Thymus (tissue), 11 donors: ENCODE results near the gene HAUS6. TPM values are rescaled to one million over a fixed set of nuclear protein-coding genes. Genes with fewer than 3 reads are reported as not detected.
"Not testable (repeated sequence)": the region's sequence is repeated elsewhere in the genome, so short reads cannot be mapped to it uniquely, and the experiment has no call there.

ENCODE experiments used
- DNase-seq, 9 donors: peaks; one replicate each; pipeline ENCODE4 v3.0.0-alpha.2; 2013; ENCODE audit warnings: low spot score in 9 of 9, low read depth in 6 of 9, missing footprints in 1 of 9
- H3K27ac ChIP-seq, 2 donors: one replicate each; pipeline ENCODE4 v1.5.1; 2013; ENCODE audit warnings: control low read depth in 1 of 2, low read depth in 1 of 2, low read length in 1 of 2, mild to moderate bottlenecking in 1 of 2, moderate library complexity in 1 of 2
- H3K27me3 ChIP-seq, 2 donors: one replicate each; pipeline ENCODE4 v1.5.1; 2013; ENCODE audit warnings: low read length in 1 of 2; ENCODE audit not compliant: control insufficient read depth in 2 of 2, insufficient read depth in 1 of 2
- H3K36me3 ChIP-seq, 2 donors: one replicate each; pipeline ENCODE4 v1.5.1; 2013; ENCODE audit warnings: low read length in 1 of 2, mild to moderate bottlenecking in 1 of 2, moderate library complexity in 1 of 2; ENCODE audit not compliant: control insufficient read depth in 2 of 2, insufficient read depth in 2 of 2
- H3K4me1 ChIP-seq, 2 donors: one replicate each; pipeline ENCODE4 v1.5.1; 2013; ENCODE audit warnings: low read length in 2 of 2; ENCODE audit not compliant: control insufficient read depth in 2 of 2, insufficient read depth in 2 of 2
- H3K4me3 ChIP-seq, 2 donors: one replicate each; pipeline ENCODE4 v1.5.1; 2013; ENCODE audit warnings: low read length in 2 of 2, control low read depth in 1 of 2, mild to moderate bottlenecking in 1 of 2
- H3K9me3 ChIP-seq, 2 donors: one replicate each; pipeline ENCODE4 v1.5.1; 2013; ENCODE audit warnings: low read length in 1 of 2, mild to moderate bottlenecking in 1 of 2; ENCODE audit not compliant: control insufficient read depth in 2 of 2, insufficient read depth in 1 of 2
- WGBS: extraction: QIAGEN DNeasy Blood & Tissue Kit; methylation state at CpG from one replicate; pipeline ENCODE4 v1.1.7; 2013; 5-methylcytosine and 5-hydroxymethylcytosine counted together
- polyA plus RNA-seq: library from polyadenylated mRNA; stranded (reverse); fragments of 200-250 nt; gene quantifications from one replicate; pipeline ENCODE4 v1.2.3, GENCODE V29; 2013
- total RNA-seq: library from RNA; stranded (reverse); fragments of 120-200 nt; gene quantifications from one replicate; pipeline ENCODE4 v1.2.4, GENCODE V29; 2013
- donor health status: healthy.

Gene HAUS6
- total and polyA plus RNA-seq, 2 donors, result 10.8 to 23.8 TPM

- Histone ChIP-seq H3K4me1 (no peaks in the 10 kb centered on the region), H3K4me3 (no peak overlapping the region), H3K27me3 (no peaks in the 10 kb centered on the region), H3K27ac (no peak overlapping the region), H3K9me3 (no peaks in the 10 kb centered on the region), H3K36me3 (no peaks in the 10 kb centered on the region)
- WGBS, result 96% methylated on average over 22 of the region's 22 CpGs
- DNase-seq, result no peak
Measured at GRCh38 chr9:19027825-19028224, 74.9 kb downstream of the HAUS6 start.

DNA sequence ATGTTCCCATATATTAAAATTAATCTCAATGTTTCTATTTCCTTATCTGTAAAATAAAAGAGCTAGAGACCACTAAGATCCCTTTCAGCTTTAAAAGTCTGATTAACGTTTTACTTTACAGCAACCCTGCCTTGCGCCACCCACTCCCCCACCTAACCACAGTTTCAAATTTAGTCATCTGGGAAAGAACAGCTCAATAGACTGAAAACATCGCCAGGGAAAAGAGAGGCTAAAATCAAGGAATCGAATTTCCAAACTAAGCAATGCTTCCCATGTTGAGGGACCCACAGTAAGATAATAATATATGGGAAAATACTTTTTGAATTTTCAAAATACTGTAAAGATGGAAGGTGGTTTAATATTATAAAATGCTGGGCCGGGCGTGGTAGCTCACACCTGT lies 76.3 kb downstream of the HAUS6 start:
- H3K27me3 ChIP-seq, result no peaks in the 10 kb centered on the region
- no peaks in the 10 kb centered on the region for H3K36me3 ChIP-seq
- no peak for DNase-seq
- 94% methylated on average over 6 of the region's 6 CpGs for WGBS
- H3K27ac ChIP-seq, result no peak overlapping the region
- H3K4me3 ChIP-seq, result no peak overlapping the region
- no peaks in the 10 kb centered on the region for H3K4me1 ChIP-seq
- H3K9me3 ChIP-seq, result no peaks in the 10 kb centered on the region

GRCh38 chr9:19023078-19023477 lies 79.6 kb downstream of the HAUS6 start:
- DNase-seq, result no peak
- no peaks in the 10 kb centered on the region for H3K9me3 ChIP-seq
- no peaks in the 10 kb centered on the region for H3K27me3 ChIP-seq
- no peaks in the 10 kb centered on the region for H3K4me1 ChIP-seq
- no peaks in the 10 kb centered on the region for H3K36me3 ChIP-seq
- WGBS, result 96% methylated on average over 5 of the region's 5 CpGs
- H3K27ac ChIP-seq, result no peak overlapping the region
- H3K4me3 ChIP-seq, result no peak overlapping the region

DNA sequence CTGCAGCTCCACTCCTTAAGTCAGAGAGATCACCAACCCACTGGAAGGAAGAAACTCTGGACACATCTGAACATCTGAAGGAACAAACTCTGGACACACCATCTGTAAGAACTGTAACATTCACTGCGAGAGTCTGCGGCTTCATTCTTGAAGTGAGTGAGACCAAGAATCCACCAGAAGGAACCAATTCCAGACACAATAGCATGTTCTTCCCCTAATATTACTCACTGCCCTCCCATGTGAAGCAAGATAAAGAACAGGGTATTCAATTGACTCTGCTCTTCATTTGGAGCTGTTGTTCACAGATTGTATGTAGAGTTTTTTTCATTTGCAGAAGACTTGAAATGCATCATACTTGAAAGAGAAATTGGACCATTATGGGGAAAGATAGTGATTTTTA lies 80.5 kb downstream of the HAUS6 start:
- Histone ChIP-seq H3K36me3 (no peaks in the 10 kb centered on the region), H3K4me3 (no peak overlapping the region), H3K27ac (no peak overlapping the region), H3K9me3 (no peaks in the 10 kb centered on the region), H3K4me1 (no peaks in the 10 kb centered on the region), H3K27me3 (no peaks in the 10 kb centered on the region)
- 90% methylated on average over 2 of the region's 2 CpGs for WGBS
- DNase-seq, result no peak

GRCh38 chr9:19021649-19022048 lies 81.1 kb downstream of the HAUS6 start:
- 96% methylated on average over 2 of the region's 2 CpGs for WGBS

GRCh38 chr9:19020886-19021455 lies 81.7 kb downstream of the HAUS6 start:
- no peak overlapping the region for H3K4me3 ChIP-seq
- no peaks in the 10 kb centered on the region for H3K9me3 ChIP-seq
- 9% methylated on average over 3 of the region's 3 CpGs for WGBS
- no peak for DNase-seq
- H3K27ac ChIP-seq, result no peak overlapping the region
- no peaks in the 10 kb centered on the region for H3K4me1 ChIP-seq
- H3K36me3 ChIP-seq, result no peaks in the 10 kb centered on the region
- no peaks in the 10 kb centered on the region for H3K27me3 ChIP-seq

More at GRCh38 chr9:19021649-19022048, 81.1 kb downstream of the HAUS6 start:
- not testable (repeated sequence) for H3K27me3 ChIP-seq, H3K4me1 ChIP-seq, H3K27ac ChIP-seq, DNase-seq, H3K36me3 ChIP-seq, H3K9me3 ChIP-seq, H3K4me3 ChIP-seq

- no peaks in the 10 kb centered on the region for H3K36me3 ChIP-seq
- 37% methylated on average over 4 of the region's 4 CpGs for WGBS
- no peak overlapping the region for H3K4me3 ChIP-seq
- no peak for DNase-seq
- H3K27me3 ChIP-seq, result no peaks in the 10 kb centered on the region
- H3K9me3 ChIP-seq, result no peaks in the 10 kb centered on the region
- H3K27ac ChIP-seq, result no peak overlapping the region
- H3K4me1 ChIP-seq, result no peaks in the 10 kb centered on the region
Measured at GRCh38 chr9:19018201-19018600, 84.5 kb downstream of the HAUS6 start.

GRCh38 chr9:19009391-19009965 lies 93.2 kb downstream of the HAUS6 start:
- Histone ChIP-seq H3K36me3 (no peaks in the 10 kb centered on the region), H3K4me3 (no peak overlapping the region), H3K27me3 (no peaks in the 10 kb centered on the region), H3K27ac (no peak overlapping the region), H3K4me1 (peaks cover 0 to 6% of the 10 kb centered on the region in 2 donors), H3K9me3 (no peaks in the 10 kb centered on the region)
- no peak for DNase-seq
- WGBS, result 96% methylated on average over 5 of the region's 5 CpGs
